ENCODE data around the gene GALNT11.
A peak's percentile ranks its signal among the peaks of the same experiment; 100 is the strongest.
"Not testable (repeated sequence)": the region's sequence is repeated elsewhere in the genome, so short reads cannot be mapped to it uniquely, and the experiment has no call there.

Gene GALNT11

DNA sequence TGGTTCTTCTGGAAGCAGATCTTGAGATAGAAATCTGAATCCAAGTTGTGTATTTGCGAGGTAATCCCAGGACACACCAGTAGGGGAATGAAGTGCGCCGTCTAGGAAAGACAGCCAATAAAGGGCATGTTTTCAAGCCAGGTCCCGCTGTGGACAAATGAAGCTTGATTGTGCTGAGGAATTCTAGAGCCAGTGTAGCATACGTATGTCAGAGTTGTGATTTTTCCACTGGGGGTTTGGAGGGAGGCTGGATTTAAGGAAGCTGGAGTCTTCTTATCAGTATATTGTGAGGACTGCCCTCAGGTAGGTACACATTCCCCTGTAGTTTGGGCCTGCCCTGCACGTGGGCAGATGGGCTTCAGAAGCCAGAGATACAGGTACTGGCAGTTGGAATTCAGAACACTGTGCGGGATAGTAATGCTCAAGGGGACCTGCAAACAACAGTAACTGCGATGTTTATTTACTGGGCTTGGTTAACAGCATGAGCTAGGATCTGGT is 50.9 kb downstream of the GALNT11 start:
- peak; percentile 39 for DNase-seq

DNA sequence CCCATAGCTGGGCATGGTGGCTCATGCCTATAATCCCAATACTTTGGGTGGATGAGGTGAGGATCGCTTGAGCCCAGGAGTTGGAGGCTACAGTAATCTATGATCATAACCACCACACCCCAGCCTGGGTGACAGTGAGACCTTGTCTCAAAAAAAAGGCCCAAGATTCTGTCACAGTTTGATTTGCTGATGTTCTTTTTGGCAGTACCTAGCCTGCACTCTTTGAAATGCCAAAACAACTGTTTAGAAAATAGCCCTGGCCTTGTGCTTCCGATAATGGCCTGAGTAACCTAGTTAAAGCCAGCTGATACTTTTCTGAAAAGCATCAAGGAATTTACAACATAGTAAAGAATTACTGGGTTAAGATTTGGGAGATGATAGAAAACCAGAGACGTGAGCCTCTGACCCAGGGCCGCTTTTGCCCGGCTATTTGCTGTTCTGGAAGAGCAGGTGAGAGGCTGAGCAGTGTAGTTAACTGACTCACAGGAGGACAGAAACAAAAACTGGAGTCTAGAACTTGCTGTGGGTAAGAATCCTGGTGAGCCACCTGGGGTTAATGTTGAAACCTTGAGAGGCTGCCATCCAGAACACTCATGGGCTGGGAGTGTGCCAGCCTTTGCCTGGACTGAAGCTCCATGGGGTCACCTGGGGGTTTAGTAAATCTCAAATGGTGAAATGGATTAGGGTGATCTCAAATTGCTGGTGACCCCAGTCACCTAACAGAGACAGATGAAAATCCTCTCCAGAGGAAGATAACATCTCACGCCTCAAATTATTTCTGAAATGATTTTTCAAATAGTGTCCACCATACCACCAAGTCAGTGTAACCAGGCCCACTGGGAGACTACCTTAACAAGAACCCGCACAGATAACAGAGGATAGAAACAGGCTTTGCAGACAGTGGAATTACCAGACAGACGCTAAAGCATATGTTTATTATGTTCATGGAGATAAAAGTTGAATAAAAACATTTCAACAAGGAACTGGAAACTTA is 51.8 kb downstream of the GALNT11 start:
- DNase-seq: peak; percentile 19

DNA sequence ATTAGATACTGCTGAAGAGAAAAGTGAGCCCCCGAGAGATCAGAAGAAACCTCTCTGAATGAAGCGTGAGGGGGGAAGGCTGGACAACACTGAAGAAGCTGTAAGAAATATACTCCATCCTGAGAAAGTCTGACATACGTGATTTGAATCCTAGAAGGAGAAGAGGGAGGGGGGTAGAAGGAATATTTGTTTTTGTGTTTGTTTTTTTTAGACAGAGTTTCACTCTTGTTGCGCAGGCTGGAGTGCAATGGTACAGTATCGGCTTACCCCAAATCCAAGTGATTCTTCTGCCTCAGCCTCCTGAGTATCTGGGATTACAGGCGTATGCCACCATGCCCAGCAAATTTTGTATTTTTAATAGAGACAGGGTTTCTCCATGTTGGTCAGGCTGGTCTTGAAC is 52.6 kb downstream of the GALNT11 start:
- DNase-seq: no peak

DNA sequence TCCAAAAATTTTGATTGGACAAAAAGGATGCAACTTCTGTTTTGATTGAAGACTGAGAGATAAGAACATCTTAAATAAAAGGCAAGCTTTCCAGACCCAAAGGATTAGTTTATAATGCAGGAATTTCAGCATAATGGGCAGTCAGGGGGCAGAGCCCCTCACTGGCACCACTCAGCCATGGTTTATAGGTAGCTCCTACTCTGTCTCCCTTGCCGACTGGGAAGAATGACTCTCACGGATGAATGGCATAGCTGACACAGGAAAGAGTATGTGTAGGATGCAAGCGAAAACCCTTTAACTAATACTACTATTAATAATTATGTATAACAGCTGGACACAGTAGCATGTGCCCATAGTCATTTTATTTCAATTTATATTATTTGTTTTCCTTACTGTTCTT is 53.3 kb downstream of the GALNT11 start:
- no peak for DNase-seq

DNA sequence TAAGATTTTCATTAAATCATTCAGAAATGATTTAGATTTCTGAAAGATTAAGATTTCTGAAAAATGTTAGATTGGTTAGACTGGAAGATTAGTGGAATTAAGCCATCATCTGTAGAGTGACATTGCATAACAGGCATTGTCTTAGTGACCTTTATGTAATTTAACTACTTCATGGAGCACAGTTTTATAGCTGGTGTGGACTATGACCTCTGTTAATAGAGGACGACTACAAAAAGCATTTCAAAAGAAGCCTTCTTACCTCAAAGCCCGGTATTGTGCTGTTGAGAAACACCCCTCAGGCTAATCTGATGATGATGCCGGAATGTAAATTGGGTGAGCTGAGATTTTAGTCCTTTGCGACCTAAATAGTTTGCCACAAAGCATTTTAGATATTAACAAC is 55.6 kb downstream of the GALNT11 start:
- no peak for DNase-seq

DNA sequence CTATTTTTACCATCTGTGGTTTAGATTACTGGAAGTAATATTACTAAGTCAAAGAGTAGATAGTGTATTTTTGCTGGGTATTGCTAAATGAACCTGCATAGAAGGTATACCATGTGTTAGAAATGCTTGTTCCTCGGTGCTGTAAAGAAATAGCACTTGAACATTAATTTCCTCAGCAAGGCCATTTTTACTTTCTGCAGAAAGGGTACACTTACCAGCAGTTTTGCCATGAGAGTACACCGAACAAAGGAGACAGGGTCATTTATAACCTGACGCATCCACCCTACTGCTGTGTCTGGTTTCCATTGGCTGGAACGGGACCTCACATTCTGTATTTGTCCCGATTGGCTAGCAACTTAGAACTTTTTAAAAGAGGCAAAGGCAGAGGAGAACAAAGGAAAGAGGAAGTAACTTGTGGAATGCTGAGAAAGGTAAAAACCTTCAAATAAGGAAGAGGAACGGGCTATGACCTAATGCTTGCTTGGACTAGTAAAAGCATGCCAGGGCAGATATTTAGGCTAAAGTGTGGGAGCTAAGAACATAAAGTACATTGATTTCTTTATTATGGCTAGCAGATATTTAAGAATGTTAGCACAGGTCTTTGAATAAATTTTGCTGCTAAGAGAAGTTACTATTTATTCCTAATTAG is 56.7 kb downstream of the GALNT11 start:
- DNase-seq: not testable (repeated sequence)

DNA sequence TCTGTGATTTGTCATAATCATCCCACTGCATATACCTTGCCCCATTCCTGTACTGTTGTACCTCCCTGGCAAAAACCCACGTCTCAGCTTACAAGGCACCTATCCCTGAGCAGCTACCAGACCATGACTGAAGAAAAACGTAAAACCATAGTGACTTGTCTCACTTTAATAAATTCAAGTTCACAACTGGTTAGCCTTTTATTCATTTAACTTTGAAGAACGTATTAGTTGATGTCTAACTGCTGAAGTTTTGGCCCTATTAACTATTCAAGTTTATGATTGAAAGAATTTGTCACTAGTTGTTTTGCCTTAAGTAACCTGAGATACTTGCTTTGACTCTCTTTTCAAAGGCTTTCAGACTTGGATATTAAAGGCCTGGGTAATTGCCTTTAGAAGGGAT is 59.7 kb downstream of the GALNT11 start:
- DNase-seq: no peak

DNA sequence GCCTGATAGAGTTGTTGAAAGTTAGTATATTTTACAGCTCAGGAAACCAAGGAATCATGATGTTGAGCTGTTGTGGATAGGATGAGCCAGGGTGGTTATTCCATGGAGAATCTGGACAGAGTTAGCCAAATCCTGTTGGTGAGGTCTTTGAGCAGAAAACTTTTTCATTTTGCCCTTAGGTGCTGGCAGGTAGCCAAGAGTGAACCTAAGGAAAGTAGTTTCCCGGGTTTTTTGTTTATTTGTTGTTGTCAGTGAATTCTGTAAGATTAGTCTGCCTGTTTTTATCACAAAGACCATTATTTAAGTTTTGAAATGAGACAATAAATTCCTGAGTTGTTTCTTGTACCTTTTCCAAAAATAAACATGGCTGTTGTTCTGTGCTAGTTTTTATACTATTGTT is 61.0 kb downstream of the GALNT11 start:
- no peak for DNase-seq

DNA sequence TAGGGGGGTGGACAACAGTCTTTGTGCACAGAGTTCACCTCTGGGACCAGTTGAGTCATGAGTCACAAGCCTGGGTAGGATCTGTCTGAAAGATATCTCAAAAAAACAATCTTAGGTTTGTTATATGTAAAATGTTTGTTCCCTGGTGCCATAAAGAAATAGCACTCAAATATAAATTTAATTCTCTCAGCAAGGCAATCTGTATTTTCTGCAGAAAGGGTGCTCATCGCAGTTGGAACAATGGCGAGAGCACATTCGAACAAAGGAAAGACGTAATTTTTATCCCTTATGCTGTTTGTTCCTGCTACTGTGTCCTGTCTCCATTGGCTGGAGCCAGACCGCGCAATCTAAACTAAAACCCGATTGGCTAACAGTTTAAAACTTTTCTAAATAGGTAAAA is 63.7 kb downstream of the GALNT11 start:
- no peak for DNase-seq

DNA sequence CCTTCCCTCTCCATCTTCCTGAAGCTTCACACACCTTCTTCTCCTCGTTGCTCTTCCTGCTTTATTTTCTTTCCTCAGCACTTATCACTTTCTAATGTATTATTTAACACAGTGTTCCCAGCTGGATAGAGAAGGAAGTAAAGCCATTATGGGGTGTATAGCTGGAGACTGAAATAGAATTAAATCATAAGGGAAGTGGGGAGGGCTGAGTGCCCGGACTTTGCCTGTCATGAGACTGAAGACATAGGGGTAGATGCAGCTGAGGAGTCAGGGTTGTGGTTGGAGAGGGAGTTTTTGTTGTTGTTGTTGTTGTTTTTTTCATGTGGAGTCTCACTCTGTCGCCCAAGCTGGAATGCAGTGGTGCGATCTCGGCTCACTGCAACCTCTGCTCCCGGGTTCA is 65.3 kb downstream of the GALNT11 start:
- no peak for DNase-seq

DNA sequence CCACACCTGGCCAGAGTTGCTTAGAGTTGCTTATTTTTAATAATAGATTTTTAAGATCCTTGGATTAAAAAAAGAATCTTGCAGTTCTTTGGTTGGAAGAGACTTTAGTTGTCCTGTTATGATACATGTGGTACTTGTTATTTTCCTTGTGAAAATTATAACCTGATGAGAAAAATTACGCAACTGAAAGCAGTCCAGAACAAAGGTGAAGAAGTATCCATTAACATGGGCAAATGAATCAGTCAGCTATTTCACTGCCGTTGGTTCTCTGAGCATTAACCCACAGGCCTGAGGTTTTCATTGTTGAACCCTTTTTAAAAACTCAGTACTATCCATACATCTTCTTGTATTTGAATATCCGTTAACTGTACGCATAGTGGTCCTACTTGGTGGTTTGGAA is 68.2 kb downstream of the GALNT11 start:
- DNase-seq: no peak

DNA sequence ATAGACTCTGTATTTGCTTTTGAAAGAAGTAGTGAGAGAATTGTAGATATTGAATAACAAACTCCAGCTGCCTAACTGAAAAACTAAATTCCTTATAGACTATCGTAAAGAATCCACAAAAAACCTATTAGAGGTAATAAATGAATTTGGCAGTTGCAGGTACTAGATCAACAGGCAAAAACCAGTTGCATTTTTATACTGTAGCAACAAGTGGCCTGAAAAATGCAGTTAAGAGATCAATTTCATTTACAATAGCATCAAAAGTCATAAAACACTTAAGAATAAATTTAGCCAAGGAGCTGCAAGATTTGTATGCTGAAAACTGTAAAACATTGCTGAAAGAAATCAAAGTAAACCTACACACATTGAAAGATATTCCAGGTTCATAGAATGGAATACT is 70.3 kb downstream of the GALNT11 start:
- no peak for DNase-seq

DNA sequence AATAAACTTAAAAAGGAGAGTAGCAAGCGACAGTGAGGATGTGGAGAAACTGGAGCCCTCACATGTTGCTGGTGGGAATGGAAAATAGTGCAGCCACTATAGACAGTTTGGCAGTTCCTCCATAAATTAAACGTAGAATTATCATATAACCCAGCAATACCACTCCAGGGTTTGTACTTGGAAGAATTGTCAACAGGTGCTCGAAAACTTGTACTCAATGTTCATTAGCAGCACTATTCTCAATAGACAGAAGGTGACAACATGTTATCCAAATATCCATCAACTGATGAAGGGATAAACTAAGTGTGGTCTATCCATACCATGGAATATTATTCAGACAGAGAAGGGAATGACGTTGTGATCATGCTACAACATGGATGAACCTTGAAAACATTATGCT is 71.9 kb downstream of the GALNT11 start:
- DNase-seq: no peak

DNA sequence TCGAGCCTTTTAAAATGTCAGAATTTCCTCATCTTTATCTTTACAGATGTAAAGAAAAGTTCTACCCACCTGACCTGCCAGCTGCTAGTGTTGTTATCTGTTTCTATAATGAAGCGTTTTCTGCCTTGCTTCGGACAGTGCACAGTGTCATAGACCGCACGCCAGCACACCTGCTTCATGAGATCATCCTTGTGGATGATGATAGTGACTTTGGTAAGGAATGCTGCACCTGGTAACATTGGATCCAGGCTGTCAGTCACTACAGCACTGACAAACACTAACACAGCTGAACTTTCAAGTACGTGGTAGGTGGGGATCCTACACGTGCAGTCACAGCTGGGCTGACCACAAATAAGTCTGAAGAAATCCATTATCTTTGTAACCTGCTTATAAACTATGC is 77.6 kb downstream of the GALNT11 start:
- DNase-seq: no peak

DNA sequence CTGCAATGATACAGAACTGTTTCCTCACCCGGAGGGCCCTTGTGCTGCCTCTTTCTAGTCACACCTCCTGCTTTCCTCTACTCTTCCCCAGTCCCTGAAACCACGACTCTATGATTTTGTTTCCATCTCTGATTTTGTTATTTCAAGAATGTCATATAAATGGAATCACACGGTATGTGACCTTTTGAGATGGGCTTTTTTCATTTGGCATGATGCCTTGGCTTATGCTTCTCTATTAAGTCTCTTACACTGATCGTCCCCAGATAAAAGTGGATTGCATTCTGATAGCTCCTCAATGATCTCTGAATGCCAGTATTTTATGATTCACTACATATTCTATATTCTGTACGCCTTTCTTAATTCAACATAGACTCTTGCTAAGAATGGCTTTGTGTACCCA is 78.2 kb downstream of the GALNT11 start:
- no peak for DNase-seq

DNA sequence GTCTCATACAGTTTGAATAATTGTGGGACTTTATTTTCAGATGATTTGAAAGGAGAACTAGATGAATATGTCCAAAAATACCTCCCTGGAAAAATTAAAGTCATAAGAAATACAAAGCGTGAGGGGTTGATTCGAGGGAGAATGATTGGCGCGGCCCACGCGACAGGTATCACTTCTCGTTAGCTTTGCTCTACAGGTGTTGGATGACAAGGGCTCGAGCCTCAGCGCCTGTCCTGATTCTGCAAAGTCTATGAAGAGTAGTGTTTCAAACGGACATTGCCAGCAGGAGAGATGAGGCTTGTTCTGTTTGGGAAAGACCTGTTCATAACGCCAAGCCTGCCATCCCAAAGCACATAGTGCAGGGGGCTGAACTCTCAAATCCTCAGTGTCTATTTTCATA is 79.7 kb downstream of the GALNT11 start:
- no peak for DNase-seq

DNA sequence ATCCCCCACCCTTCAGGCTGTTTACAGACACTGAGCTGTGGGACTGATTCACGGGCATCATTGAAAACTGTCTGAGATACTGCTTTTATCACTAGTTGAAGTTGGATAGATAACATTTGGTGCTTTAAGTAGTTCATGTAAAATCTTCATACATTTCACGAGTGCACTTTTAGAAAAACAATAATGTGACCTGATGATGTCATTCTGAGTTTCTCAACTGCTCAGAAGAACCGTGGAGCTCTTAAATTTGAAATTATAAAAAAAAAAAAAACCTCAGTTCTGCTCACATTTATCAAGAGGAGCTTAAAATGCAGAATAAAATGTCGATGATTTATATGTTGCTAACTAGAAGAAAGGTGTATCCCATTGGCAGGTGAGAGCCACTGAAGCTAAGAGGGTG is 81.5 kb downstream of the GALNT11 start:
- no peak for DNase-seq

DNA sequence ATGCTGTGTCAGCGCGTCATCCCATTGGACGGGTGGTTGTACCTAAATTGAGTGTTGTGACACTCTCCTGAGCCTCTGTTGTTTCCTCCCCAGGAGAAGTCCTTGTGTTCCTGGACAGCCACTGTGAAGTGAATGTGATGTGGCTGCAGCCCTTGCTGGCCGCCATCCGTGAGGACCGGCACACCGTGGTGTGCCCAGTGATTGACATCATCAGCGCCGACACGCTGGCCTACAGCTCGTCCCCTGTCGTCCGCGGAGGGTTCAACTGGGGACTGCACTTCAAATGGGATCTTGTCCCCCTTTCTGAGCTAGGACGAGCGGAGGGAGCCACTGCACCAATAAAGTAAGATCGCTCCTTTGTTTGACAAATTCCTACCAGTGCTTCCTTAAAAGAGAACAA is 82.5 kb downstream of the GALNT11 start:
- no peak for DNase-seq

DNA sequence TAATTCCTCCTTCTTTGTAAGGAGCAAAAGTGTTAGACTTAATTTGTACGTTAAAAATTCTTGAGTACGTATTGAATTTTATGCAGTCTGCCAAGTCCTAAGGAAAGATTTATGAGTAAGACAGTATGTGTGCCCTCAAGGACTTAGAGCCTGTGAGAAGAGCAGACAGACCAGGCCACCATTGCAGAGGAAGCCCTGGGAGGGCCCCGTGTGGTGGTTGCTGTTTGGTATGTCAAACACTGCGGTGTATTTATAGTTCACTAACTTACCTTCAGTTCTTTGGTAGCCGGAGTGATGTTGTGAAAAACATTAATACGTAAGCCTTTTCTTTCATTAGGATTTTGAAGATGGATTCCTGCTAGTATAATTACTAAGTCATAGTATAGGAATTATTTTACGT is 82.9 kb downstream of the GALNT11 start:
- DNase-seq: no peak

DNA sequence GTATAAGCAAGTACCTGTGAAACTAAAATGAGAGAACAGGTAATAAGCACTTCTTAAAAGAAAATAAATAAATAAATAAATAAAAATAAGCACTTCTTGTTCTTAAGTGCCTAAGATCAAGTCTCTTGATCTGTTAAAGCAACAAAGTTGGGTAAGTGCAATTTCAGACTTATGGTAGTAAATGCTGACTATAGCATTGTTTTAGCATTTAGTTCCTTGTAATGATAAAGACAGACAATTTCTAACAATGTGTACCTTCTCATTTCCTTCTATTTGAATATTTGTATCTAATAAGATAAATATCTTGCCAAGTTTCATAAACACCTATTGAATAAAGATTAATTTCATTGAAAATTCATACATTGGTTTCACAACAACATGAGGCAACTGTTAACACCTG is 87.4 kb downstream of the GALNT11 start:
- DNase-seq: no peak

DNA sequence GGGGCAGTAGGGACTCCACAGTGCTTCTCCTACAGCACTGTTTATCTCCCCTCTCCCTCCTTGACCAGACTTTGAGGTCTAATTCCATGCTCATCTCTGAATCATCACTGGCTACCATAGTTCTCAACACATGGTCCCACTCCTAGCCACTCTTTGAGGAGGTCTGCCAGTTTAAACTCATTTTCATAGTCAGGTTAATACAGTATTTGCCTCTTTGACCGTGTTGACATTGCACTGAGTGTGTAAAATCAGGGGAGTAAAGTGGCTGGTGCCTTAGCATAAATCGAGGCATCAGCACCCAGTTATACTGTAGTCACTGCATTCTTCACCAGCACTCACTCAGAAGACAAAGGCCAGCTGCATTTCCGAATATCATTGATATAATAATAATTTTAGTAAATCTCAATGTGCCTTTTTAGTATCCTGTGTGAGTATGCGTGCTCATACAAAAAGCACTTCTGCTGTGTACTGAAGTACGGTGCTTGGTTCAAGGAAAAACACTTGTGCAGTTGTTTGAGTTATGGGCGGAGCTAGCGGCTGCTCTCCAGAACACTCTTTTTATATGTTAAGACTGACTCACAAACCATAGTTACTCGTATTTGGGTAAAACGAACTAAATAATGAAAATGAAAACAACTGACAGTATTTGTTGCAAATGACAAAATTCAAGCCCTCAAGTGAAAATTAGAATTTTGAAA is 89.7 kb downstream of the GALNT11 start:
- DNase-seq: no peak

DNA sequence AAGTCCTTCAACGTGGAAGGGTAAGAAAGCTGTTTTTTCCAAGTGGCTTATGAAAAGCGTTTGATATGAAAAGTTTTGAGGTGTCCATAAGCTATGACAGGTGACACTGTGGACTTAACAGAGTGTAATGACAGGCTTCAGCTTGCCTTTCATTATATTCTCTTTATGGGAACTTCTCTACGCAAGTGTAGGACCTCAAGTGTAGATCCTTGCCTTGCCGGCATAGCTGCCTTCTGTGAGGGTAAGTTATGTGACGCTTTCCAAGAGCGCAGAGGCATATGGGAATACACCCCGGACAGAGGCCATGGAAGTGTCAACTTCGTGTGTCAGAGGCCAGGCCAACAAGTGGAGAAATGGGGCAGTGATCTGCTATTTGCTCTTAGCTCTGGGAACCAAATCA is 91.9 kb downstream of the GALNT11 start:
- DNase-seq: no peak

DNA sequence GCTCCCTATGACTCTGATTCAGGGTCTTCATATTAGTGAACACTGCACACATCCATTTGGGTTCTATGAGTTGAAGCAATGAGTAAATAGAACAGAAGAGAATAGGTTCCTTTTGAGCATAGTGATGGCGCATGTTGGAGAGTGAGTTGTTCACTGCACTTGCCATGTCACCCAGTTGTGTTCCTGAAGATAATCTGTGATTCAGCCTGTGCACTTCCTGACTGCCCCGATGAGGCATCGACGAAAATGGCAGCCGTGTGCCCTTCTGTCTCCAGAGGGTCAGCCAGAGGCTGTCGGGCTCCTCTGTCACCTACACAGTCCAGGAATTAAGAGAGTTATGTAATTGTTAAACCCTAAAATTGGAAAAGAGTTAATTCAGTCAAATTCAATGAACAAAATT is 94.7 kb downstream of the GALNT11 start:
- no peak for DNase-seq

DNA sequence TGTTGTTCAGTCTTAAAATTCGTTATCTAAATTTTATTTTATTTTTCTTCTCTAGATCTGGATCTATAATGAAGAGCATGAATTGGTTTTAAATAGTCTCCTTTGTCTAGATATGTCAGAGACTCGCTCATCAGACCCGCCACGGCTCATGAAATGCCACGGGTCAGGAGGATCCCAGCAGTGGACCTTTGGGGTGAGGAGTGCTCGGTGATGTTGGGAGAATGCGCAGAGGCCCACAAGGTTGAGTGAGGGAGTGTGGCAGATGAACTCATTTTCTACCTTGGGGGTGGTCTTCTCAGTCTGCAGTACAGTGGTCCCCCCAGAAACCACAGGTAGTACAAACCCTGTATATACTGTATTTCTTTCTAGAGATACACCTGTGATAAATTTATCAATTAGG is 95.3 kb downstream of the GALNT11 start:
- no peak for DNase-seq
